PFSK-1 (cell line): Measurements from ENCODE around the gene SLC2A13.

Experiments
- POLR2AphosphoS5 ChIP-seq: IDR thresholded peaks from 2 replicates; pipeline ENCODE4 v1.6.1; 2012; ENCODE audit warnings: low read depth, mild to moderate bottlenecking, control low read depth, low read length, moderate library complexity
- TAF1 ChIP-seq: IDR thresholded peaks from 2 replicates; pipeline ENCODE4 v1.6.1; 2012; ENCODE audit warnings: low read length, control low read depth, borderline replicate concordance; ENCODE audit not compliant: insufficient read depth
- TF ChIP-seq, protein P1 (sequence below), 2 experiments: IDR thresholded peaks; 2 replicates each; pipeline versions ENCODE4 v1.6.1 to v1.8.0; 2011 to 2012; ENCODE audit warnings: low read depth in 2 of 2, low read length in 2 of 2, control low read depth in 1 of 2, inconsistent platforms in 1 of 2, mild to moderate bottlenecking in 1 of 2, moderate library complexity in 1 of 2; ENCODE audit not compliant: insufficient read depth in 1 of 2

DNA sequence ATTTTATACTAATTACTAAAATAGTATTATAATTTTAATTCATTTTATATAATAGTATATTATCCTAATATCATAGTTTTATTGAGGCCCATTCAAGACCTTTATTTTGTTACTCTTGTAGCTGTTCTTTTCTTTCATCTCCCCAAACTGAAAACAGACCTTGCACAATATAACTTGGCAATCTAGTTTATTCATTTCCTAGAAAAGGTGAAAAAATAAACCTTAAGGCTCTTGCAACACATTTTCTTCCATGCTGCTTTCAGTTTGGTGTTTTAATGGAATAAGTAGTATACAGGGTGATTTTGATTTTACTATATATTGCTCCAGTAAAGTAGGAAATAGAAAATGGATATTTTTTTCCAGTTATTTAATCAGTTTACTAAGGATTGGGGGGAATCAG is 174.0 kb downstream of the SLC2A13 start:
- TF ChIP-seq POLR2AphosphoS5 = no peak
- no peak for TF ChIP-seq TAF1
- TF ChIP-seq, protein P1, sequence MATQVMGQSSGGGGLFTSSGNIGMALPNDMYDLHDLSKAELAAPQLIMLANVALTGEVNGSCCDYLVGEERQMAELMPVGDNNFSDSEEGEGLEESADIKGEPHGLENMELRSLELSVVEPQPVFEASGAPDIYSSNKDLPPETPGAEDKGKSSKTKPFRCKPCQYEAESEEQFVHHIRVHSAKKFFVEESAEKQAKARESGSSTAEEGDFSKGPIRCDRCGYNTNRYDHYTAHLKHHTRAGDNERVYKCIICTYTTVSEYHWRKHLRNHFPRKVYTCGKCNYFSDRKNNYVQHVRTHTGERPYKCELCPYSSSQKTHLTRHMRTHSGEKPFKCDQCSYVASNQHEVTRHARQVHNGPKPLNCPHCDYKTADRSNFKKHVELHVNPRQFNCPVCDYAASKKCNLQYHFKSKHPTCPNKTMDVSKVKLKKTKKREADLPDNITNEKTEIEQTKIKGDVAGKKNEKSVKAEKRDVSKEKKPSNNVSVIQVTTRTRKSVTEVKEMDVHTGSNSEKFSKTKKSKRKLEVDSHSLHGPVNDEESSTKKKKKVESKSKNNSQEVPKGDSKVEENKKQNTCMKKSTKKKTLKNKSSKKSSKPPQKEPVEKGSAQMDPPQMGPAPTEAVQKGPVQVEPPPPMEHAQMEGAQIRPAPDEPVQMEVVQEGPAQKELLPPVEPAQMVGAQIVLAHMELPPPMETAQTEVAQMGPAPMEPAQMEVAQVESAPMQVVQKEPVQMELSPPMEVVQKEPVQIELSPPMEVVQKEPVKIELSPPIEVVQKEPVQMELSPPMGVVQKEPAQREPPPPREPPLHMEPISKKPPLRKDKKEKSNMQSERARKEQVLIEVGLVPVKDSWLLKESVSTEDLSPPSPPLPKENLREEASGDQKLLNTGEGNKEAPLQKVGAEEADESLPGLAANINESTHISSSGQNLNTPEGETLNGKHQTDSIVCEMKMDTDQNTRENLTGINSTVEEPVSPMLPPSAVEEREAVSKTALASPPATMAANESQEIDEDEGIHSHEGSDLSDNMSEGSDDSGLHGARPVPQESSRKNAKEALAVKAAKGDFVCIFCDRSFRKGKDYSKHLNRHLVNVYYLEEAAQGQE (IDR thresholded peaks at IDR 0.05; ENCODE audit: insufficient read depth in 1 of 2, low read depth in 2 of 2, low read length in 2 of 2) = no peak
